ENCODE measurements around the gene ARHGEF28. TPM values are rescaled to one million over a fixed set of nuclear protein-coding genes. Genes with fewer than 3 reads are reported as not detected.

Gene ARHGEF28
- total and polyA plus RNA-seq, 10 of the 15 experiments (the other 5 are each of a cell fraction or from before 2014, with no cell fraction given), result 0.10 to 0.72 (median 0.22) TPM; not detected in 2

Small RNA genes lying within 50 kb of the gene (small RNA-seq; reads per million reads assigned to genes)
- not detected for gene RNU7-196P

Other genes starting within 250 kb of the ARHGEF28 start
- gene FOXD1, start 177.4 kb upstream of the ARHGEF28 start, total RNA-seq (2014; rRNA removed), result not detected in 2 replicates
- not detected in 2 replicates for gene FOXD1, start 177.4 kb upstream of the ARHGEF28 start, total RNA-seq (2014; rRNA removed; fragmentation: Illumina TruSeq; extraction: Trizol)
- not detected in 2 replicates for gene FOXD1, start 177.4 kb upstream of the ARHGEF28 start, total RNA-seq (2021)
- gene FOXD1, start 177.4 kb upstream of the ARHGEF28 start, polyA plus RNA-seq (2011; rRNA removed), result not detected in 2 replicates
- not detected in 2 replicates for gene FOXD1, start 177.4 kb upstream of the ARHGEF28 start, polyA plus RNA-seq (2014; fragmentation: Illumina TruSeq; extraction: Trizol)
- not detected for gene FOXD1, start 177.4 kb upstream of the ARHGEF28 start, polyA plus RNA-seq (2014; fragmentation: Nextera tagmentation; extraction: Ambion mirVana)
- gene FOXD1, start 177.4 kb upstream of the ARHGEF28 start, polyA plus RNA-seq (2014; rRNA removed), result not detected in 2 replicates
- gene FOXD1, start 177.4 kb upstream of the ARHGEF28 start, polyA plus RNA-seq (2016; fragmentation: Nextera tagmentation; extraction: Ambion mirVana), result not detected
- 492 and 532 TPM in 2 replicates for gene BTF3, start 127.8 kb upstream of the ARHGEF28 start, total RNA-seq (2014; rRNA removed)
- gene BTF3, start 127.8 kb upstream of the ARHGEF28 start, total RNA-seq (2014; rRNA removed; fragmentation: Illumina TruSeq; extraction: Trizol), result 855 and 860 TPM in 2 replicates
- gene BTF3, start 127.8 kb upstream of the ARHGEF28 start, total RNA-seq (2021), result 836 and 848 TPM in 2 replicates
- gene BTF3, start 127.8 kb upstream of the ARHGEF28 start, polyA plus RNA-seq (2011; rRNA removed), result 807 and 1,223 TPM in 2 replicates
- 1,650 and 1,701 TPM in 2 replicates for gene BTF3, start 127.8 kb upstream of the ARHGEF28 start, polyA plus RNA-seq (2014; fragmentation: Illumina TruSeq; extraction: Trizol)
- gene BTF3, start 127.8 kb upstream of the ARHGEF28 start, polyA plus RNA-seq (2014; fragmentation: Nextera tagmentation; extraction: Ambion mirVana), result 1,000 to 10,000 TPM; 1,064 to 1,108 TPM
- 830 and 886 TPM in 2 replicates for gene BTF3, start 127.8 kb upstream of the ARHGEF28 start, polyA plus RNA-seq (2014; rRNA removed)
- gene BTF3, start 127.8 kb upstream of the ARHGEF28 start, polyA plus RNA-seq (2016; fragmentation: Nextera tagmentation; extraction: Ambion mirVana), result 100 to 1,000 TPM; 922 to 993 TPM
- 23.7 and 28.4 TPM in 2 replicates for gene ANKRA2, start 60.6 kb upstream of the ARHGEF28 start, total RNA-seq (2014; rRNA removed)
- 17.3 and 18.2 TPM in 2 replicates for gene ANKRA2, start 60.6 kb upstream of the ARHGEF28 start, total RNA-seq (2014; rRNA removed; fragmentation: Illumina TruSeq; extraction: Trizol)
- 12.8 and 13.3 TPM in 2 replicates for gene ANKRA2, start 60.6 kb upstream of the ARHGEF28 start, total RNA-seq (2021)
- 47.1 and 77.2 TPM in 2 replicates for gene ANKRA2, start 60.6 kb upstream of the ARHGEF28 start, polyA plus RNA-seq (2011; rRNA removed)
- gene ANKRA2, start 60.6 kb upstream of the ARHGEF28 start, polyA plus RNA-seq (2014; fragmentation: Illumina TruSeq; extraction: Trizol), result 12.3 and 15.1 TPM in 2 replicates
- 10 to 100 TPM; 19.4 to 31.3 TPM for gene ANKRA2, start 60.6 kb upstream of the ARHGEF28 start, polyA plus RNA-seq (2014; fragmentation: Nextera tagmentation; extraction: Ambion mirVana)
- 15.1 and 20.2 TPM in 2 replicates for gene ANKRA2, start 60.6 kb upstream of the ARHGEF28 start, polyA plus RNA-seq (2014; rRNA removed)
- gene ANKRA2, start 60.6 kb upstream of the ARHGEF28 start, polyA plus RNA-seq (2016; fragmentation: Nextera tagmentation; extraction: Ambion mirVana), result 10 to 100 TPM; 30.2 to 32.6 TPM
- gene UTP15, start 60.5 kb upstream of the ARHGEF28 start, total RNA-seq (2014; rRNA removed), result 27.7 and 35.5 TPM in 2 replicates
- 33.6 and 39.4 TPM in 2 replicates for gene UTP15, start 60.5 kb upstream of the ARHGEF28 start, total RNA-seq (2014; rRNA removed; fragmentation: Illumina TruSeq; extraction: Trizol)
- 32.2 and 36.7 TPM in 2 replicates for gene UTP15, start 60.5 kb upstream of the ARHGEF28 start, total RNA-seq (2021)
- gene UTP15, start 60.5 kb upstream of the ARHGEF28 start, polyA plus RNA-seq (2011; rRNA removed), result 29.7 and 41.4 TPM in 2 replicates
- gene UTP15, start 60.5 kb upstream of the ARHGEF28 start, polyA plus RNA-seq (2014; fragmentation: Illumina TruSeq; extraction: Trizol), result 30.7 and 37.6 TPM in 2 replicates
- 10 to 100 TPM; 22.5 to 24.9 TPM for gene UTP15, start 60.5 kb upstream of the ARHGEF28 start, polyA plus RNA-seq (2014; fragmentation: Nextera tagmentation; extraction: Ambion mirVana)
- gene UTP15, start 60.5 kb upstream of the ARHGEF28 start, polyA plus RNA-seq (2014; rRNA removed), result 21.3 and 29.5 TPM in 2 replicates
- 10 to 100 TPM; 28.9 to 33.8 TPM for gene UTP15, start 60.5 kb upstream of the ARHGEF28 start, polyA plus RNA-seq (2016; fragmentation: Nextera tagmentation; extraction: Ambion mirVana)

Data from GM12878 (cell line).